HCEC 1CT (cell line): ENCODE results near the gene PMS1.
"Not testable (repeated sequence)": the region's sequence is repeated elsewhere in the genome, so short reads cannot be mapped to it uniquely, and the experiment has no call there.

Experiments
- DNase-seq: peaks from one replicate; pipeline ENCODE4 v3.0.0-alpha.2; 2017

Gene PMS1

DNA sequence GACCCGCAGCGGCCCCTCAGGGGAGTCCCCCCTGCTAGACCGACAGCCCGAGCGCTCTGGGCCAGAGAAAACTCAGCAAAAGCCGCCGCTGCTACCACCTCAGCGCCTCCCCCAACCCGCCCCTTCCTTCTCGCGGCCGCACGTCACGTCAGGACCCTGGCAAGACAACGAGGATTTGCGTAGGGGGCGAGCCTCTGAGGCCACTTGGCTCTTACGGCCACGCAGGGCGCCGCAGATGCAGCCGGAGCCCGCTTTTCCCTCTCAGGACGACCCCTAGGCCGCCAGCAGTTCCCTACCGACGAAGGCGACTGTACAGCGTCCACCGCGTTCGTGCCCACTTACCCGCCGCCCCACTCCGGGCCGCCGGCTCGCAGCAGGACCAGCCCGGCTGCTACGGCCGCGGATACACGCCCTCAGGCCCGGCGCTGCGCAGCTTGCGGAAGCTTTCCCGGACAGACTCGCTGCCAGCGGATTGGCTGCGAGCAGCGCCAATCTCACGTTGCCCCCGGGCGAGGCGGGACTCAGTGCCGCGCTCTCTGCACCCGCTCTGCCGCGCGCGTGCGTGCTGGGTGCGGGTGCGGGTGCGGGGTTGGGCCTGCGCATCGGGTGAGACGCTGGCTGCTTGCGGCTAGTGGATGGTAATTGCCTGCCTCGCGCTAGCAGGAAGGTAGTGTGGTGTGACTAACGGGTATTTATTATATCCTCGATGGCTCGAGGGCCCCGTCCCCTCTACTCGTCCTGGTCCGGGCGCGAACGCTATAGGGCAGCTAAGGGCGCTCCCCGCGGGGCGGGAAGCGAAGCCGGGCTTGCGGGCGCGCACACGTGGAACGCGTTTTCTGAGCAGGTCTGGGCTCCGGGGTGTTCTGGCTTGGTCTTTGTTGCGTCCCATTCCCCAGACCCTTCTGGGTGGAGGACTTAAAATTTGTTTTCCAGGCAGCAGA, at the start of gene PMS1, which contains the start of gene ORMDL1:
PMS1 (plus strand) TSS at position 524 of the 941 bp plus-strand sequence. CDS start 7,360 bp downstream, outside the sequence.
ORMDL1 (minus strand) TSS at position 413 of the 941 bp plus-strand sequence. CDS start 1,744 bp downstream, outside the sequence.
- peak; percentile 96 for DNase-seq

DNA sequence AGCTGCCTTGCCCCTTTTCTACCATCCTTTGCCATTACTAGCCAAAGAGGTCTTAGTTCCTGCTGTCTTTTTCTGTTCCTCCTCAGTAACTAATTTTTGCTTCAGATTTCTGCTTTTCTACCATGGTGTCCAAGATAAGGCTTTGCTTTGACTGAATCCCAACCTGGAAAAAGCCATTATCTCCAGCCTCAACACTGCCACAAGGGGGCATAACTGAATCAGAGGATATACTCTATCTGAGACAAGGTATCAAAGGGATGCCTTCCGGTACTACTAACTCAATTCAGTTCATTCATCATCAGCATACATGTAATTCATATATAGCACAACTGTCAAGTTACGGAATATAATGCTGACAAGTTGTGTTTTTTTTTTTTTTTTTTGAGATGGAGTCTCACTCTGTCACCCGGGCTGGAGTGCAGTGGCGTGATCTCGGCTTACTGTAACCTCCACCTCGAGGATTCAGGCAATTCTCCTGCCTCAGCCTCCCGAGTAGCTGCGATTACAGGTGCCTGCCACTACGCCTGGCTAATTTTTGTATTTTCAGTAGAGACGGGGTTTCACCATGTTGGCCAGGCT, 33.1 kb upstream of the PMS1 start:
- DNase-seq: peak; percentile 36

GRCh38 chr2:189756311-189756952, 27.8 kb upstream of the PMS1 start:
- no peak for DNase-seq

- not testable (repeated sequence) for DNase-seq
These were observed 24.1 kb upstream of the PMS1 start for GRCh38 chr2:189760154-189760553.

DNA sequence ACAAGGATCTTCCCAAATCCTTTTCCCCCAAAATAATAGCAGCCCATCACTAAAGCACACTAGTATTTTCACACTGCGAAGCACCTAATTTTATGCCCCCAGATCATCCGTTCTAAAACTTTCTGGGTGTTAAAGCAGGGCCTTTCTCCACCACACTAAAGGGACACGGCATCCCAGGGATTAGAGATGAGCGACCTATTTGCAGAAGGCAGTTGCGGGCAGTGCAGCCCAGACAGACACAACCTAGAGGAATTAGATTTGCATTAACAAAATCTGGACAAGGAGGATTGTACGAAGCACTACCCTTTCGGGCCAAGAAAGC, 22.1 kb upstream of the PMS1 start:
- DNase-seq: no peak

DNA sequence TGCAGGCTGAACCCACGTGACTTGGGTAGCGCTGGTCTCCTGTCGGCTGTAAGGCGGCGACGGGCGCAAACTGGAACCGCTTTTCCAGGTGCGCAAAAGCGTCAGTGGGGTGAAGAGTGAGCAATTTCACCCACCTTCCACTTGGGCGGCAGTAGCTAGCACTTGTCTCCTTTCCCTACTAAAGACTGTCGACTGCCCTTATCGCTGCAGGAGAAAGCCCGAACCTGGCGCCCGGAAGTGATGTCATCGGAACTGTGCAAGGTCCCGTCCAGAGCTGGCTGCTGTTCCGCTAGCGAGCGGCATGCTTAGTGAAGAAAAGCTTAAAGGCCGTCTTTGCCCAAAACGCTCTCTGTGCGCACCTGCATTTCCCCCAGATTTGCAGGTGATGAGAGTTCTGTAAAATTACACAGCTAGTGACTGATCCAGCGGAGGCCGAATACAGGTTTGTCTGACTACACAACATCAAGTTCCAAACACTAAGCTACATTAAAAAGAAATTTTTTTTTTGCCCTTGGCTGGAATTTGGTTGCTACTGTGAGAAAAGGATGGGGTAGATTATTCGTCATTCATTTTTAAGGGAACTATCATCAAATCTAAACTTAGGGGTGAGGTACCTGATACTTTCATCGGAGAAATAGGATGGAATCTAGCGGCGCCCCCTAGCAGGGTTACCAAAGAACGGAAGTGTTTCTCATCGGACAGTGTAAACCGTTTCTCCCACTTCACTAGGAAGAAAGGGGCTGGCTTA, 21.5 kb upstream of the PMS1 start, which contains the start of gene OSGEPL1:
OSGEPL1 (minus strand) TSS at position 242 of the 748 bp plus-strand sequence. CDS start 1,152 bp downstream, outside the sequence.
- peak; percentile 90 for DNase-seq

DNA sequence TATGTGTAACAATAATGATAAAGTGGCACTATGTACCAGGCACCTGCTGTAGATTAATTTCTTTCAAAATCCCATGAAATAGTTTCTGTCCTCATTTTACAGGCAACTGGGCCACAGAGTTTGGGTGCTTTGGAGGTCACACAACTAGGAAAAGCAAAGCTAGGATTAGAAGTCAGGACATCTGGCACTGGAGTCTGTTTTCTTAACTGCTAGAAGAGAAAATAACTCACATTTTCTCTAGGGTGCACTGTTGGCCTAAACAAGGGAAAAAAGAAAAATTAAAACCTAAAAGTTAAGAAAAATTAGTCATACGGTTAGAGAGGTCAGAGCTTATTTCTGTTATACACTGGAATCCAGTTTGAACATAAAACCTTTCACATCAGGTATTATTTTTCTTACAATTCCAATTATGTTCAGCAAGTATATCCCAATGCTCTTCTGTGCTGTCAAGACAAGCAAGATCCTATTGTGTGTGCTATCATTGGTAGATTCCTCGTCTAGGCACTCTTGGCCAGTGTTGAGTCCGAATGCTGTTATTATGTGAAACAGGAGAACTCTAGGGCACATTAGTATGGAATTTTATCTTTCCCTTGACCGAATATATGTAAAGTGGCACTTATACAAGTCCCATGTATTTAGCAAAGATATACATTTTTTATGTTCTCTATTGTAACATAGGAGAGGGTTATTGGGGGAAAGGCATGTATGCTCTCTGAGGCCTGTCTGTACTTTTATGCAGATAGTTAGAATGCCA, 20.2 kb upstream of the PMS1 start:
- peak; percentile 33 for DNase-seq

DNA sequence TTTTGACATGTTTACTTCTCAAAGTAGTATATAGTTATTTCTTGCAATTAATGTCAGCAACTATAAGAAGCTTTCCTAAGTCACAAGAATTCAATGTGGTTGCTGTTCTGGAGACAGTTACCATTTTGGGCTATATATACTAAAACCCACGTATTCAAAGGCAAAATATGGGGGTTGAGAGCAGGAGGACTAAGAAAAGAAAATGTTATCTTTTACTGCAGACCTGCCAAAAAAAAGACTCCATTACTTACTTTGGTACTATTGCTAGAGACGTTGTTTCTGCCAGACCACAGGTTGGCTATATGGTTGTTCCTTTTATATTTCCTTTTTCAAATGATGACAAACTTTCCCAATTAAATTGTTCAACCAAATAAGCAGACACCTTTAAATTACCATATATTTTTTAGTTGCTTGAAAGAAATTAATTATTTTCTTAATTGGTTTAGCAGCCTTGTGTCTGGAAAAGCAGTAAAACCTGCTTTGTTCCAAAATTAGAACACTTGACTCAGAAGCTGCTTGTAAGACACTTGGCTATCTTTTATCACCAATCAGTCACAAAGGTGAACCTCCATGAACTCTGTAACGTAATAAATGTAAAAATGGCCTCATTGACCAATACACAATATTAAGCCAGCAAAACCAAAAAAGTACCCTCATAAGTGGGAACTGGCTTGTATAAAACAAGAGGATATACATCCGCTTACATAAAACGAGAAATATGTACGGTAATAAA, 13.5 kb upstream of the PMS1 start:
- no peak for DNase-seq

DNA sequence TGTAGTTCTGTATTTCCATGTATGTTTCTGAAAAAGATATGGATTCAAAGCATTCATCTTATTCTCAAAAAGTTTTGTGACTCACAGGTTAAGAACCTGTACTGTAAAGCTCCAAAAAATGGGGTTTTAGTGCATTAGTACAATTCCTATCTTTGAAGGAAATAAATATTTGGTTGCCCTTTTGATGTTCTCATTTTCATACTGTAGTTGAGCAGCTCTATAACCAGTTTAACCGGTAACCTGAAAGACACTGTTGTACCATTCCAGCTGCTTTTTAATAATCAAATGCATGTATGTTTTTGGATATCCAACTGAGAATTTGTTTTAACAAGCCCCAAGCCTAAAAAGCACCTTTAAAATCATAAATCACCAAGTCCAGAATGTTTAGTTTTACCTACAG, 12.0 kb upstream of the PMS1 start:
- no peak for DNase-seq

DNA sequence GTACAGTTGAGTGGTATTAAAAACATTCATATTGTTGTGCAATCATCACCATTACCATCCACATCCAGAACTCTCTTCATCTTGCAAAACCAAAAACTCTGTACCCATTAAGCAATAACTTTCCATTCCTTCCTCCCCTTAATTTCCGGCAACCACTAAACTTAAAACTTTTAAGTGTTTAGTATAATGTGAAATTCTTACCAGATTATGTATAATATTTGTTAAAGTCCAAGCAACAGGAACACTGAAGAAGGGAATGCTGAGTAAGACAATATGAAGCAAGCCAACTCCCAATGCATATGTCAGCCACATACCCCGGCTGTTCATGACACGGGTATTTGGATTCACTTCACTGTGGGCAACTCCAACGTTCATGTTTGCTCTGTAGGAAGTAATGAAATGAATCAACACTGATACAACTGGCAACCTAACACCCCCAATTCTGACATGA, 2.0 kb upstream of the PMS1 start:
- DNase-seq: peak; percentile 69

DNA sequence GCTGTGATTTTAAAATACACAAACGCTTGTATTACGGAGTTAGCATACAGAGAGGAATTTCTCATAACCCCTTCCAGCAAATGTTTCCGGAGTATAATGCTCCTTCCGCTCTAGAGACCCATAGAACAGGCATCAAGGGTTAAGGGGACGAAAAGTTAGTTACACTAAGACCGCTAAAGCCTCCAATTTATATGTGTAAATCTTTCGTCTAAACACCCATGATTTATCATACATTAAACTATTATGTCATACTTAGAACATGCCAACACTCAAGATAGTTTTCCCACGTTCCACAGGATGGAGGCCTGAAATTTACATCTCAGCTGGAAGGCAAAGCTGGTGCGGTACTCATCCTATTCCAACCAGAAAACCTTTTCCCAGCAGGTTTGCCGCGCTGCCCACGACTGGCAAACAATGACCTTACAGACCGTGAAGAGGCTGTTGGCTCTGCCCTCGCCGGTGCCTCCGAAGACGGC, 761 bp upstream of the PMS1 start:
- DNase-seq: peak; percentile 62

GRCh38 chr2:189791338-189792042, 7.2 kb downstream of the PMS1 start:
- DNase-seq: no peak

- no peak for DNase-seq
These were observed 10.1 kb downstream of the PMS1 start for GRCh38 chr2:189794310-189794709.

DNA sequence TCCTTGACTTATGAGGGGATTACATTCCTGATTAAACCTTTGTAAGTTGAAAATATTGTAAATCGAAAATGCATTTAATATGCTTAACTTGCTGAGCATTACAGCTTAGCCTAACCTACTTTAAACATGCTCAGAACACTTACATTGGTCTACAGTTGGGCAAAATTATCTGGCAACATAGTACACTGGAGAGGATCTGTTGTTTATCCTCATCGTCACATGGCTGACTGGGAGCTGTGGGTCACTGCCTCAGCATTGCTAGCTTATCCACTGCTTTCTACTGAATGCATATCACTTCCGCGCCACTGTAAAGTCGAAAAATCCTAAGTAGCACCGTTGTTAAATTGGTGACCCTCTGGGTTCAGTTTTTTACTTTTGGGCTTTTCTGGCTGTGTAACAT, 13.7 kb downstream of the PMS1 start:
- no peak for DNase-seq

GRCh38 chr2:189798312-189799029, 14.2 kb downstream of the PMS1 start:
- DNase-seq: peak; percentile 80

GRCh38 chr2:189799030-189799331, 14.7 kb downstream of the PMS1 start:
- DNase-seq: no peak

GRCh38 chr2:189799531-189799930, 15.3 kb downstream of the PMS1 start:
- DNase-seq: peak; percentile 82

- no peak for DNase-seq
These were observed 18.2 kb downstream of the PMS1 start for GRCh38 chr2:189802396-189802912.

DNA sequence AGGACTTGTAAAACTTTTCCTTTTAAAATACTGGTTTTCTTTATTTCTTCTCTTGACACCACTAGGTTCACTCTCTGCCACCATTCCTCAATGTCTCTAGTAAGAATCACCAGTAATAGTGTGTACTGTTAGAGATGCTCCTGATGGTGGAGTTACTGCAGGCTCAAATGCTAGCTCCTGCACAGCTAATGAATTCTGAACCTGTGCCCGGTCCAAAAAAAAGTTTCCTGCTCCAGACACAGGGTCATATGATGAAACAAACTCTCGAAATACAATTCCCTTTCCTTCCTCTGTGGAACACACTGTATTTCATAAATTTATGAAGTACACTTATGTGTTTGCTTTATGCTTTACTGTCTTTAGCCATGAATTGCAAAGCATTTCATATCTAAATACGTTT, 19.2 kb downstream of the PMS1 start:
- DNase-seq: no peak
